WI38 (cell line): Measurements from ENCODE around the gene RBMS3.

Experiments
- H3K4me3 ChIP-seq: 2 replicates; pipeline ENCODE4 v1.5.1; 2011; ENCODE audit warnings: low read depth, mild to moderate bottlenecking, control low read depth, low read length
- CTCF ChIP-seq: IDR thresholded peaks from 2 replicates; pipeline ENCODE4 v1.5.1; 2012; ENCODE audit warnings: low read depth, mild to moderate bottlenecking, control low read depth, low read length

Gene RBMS3

GRCh38 chr3:29331456-29332194 lies 50.8 kb downstream of the RBMS3 start:
- H3K4me3 ChIP-seq: no peak overlapping the region
- TF ChIP-seq CTCF: no peak

- no peak overlapping the region for H3K4me3 ChIP-seq
Measured at GRCh38 chr3:29332195-29332637, 51.3 kb downstream of the RBMS3 start.

GRCh38 chr3:29333576-29333975 lies 52.7 kb downstream of the RBMS3 start:
- TF ChIP-seq CTCF: no peak
- no peak overlapping the region for H3K4me3 ChIP-seq

More at GRCh38 chr3:29332195-29332637, 51.3 kb downstream of the RBMS3 start:
- TF ChIP-seq CTCF: no peak

GRCh38 chr3:29334706-29335105 lies 53.8 kb downstream of the RBMS3 start:
- TF ChIP-seq CTCF: no peak
- no peak overlapping the region for H3K4me3 ChIP-seq

GRCh38 chr3:29335438-29335837 lies 54.6 kb downstream of the RBMS3 start:
- H3K4me3 ChIP-seq: peak overlapping the region; percentile 47
- TF ChIP-seq CTCF: no peak

- TF ChIP-seq CTCF: no peak
- H3K4me3 ChIP-seq: peak overlapping the region; percentile 47
Measured at GRCh38 chr3:29335943-29336342, 55.1 kb downstream of the RBMS3 start.

GRCh38 chr3:29337565-29337964 lies 56.7 kb downstream of the RBMS3 start:
- no peak for TF ChIP-seq CTCF
- no peak overlapping the region for H3K4me3 ChIP-seq
